HG02763 (cell line): Measurements from ENCODE around the gene SLC35A3.
A peak's percentile ranks its signal among the peaks of the same experiment; 100 is the strongest.
"Not testable (repeated sequence)": the region's sequence is repeated elsewhere in the genome, so short reads cannot be mapped to it uniquely, and the experiment has no call there.

Experiments used
- ATAC-seq: cut with Tn5 transposase; IDR thresholded peaks from one replicate; pipeline ENCODE4 v1.9.1; 2021; ENCODE audit warnings: mild to moderate bottlenecking, moderate library complexity; ENCODE audit not compliant: unreplicated experiment

SLC35A3 gene

GRCh38 chr1:99969729-99970621, at the start of gene SLC35A3:
SLC35A3 (plus strand) TSS chr1:99969996; CDS start chr1:99993555, 23,559 bp downstream.
- ATAC-seq, result peak; percentile 89

DNA sequence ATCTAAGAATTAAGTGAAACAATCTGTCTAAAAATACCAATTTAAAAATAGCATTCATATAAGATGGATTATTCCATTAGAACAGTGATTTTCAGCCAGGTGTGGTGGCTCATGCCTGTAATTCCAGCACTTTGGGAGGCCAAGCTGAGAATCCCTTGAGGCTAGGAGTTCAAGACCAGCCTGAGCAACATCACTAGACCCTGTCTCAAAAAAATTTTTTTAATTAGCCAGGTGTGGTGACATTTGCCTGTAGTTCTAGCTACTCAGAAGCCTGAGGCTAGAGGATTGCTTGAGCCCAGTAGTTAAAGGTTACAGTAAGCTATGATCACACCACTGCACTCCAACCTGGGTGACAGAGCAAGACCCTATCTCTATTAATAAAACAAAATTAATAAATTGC, 35.0 kb upstream of the SLC35A3 start:
- ATAC-seq, result no peak

GRCh38 chr1:99935534-99935933, 34.3 kb upstream of the SLC35A3 start:
- ATAC-seq, result no peak

- ATAC-seq, result no peak
These were observed 33.7 kb upstream of the SLC35A3 start for GRCh38 chr1:99936071-99936470.

DNA sequence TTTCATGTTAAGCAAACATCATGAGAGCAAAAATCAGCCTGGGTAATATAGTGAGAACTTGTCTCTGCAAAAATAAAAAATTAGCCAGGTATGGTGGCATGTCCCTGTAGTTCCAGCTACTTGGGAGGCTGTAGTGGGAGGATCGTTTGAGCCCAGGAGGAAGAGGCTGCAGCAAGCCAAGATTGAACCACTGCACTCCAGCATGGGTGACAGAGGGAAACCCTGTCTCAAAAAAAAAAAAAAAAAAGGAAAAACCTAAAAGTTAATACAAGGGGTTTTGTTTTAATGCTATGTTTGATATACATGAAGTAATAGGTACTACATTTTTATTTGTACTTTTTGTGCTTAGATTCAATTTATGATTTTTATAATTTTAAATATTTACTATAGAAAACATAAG, 27.1 kb upstream of the SLC35A3 start:
- no peak for ATAC-seq

DNA sequence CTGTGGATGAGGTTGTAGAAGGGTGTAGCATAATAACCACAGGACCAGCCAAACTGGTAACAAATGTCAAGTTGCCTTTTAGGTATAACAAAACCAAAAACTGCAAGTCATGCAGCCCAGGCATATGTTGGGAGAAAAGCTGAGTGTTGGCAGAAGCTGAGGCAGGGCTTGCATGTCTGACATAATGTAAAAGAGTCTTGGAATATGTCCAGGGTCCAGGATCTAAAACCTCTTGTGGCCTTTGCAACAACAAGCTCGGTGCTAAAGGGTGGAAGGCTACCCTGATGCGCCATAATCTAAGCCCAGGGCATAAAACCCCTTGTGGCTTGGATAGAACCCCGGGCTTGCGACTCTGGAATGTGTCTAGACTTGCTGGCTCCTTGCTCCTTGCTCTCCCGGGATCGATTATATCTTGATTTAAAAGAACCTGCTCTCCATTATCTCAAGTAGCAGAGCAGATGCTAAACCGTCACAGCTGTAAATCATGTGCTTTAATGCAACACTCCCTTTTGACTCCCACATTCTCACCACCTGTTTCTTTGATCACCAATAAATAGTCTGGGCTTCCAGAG, 26.5 kb upstream of the SLC35A3 start:
- no peak for ATAC-seq

DNA sequence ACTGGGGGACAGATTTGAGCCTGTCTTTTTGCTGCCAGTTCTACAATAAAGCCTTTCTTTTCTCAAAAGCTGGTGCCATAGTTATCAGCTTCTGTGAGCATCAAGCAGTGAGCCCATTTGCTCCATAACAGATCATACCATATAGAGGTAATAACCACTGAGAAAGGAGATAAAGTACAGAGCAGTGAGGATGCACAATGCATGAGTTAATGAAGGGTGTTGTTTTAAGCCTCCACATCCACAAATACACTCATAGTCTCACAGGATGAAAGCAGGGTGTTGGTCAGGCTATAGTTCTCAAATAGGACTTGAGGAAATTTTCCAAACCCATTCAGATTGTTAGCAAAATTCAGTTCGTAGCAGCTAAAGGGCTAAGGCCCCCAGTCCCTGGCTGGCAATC, 25.6 kb upstream of the SLC35A3 start:
- ATAC-seq, result no peak

GRCh38 chr1:99945174-99945573, 24.6 kb upstream of the SLC35A3 start:
- no peak for ATAC-seq

- ATAC-seq, result no peak
These were observed 19.3 kb upstream of the SLC35A3 start for GRCh38 chr1:99950486-99950885.

DNA sequence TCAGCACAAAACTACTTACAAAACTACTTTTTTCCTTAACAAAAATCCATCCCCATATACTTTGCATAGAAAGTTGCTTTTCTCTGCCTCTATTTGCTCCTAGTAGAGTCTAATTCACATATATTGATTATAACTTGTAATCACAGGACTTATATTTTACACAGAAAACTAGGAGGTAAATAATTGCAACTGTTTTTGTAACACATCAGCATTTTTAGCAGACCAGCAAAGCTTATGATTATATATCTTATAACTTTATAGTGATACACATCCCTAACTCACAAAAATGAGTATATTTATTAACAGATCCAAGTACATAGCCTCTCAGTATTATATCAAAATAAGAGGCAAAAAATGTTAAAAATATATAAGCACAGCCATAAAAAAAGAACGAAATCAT, 17.3 kb upstream of the SLC35A3 start:
- no peak for ATAC-seq

- no peak for ATAC-seq
These were observed 14.4 kb upstream of the SLC35A3 start for GRCh38 chr1:99955375-99955774.

DNA sequence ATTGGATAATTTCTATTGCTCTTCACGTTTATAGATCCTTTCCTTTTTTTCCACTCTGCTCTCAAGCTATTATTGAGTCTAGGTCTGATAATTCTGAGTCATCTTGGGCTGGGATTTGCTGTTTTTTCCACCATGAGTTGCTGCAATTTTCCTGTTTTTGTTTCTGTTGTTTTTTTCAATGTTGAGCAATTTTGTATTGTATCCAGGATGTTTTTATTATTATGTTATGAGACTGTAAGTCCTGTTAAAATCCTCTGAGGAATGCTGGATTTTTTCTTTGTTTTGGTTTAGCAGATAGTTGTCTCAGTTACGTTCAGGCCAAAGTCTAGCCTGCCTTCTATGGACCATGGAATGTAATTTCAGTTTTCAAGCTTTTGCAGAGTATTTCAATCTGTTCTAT, 13.0 kb upstream of the SLC35A3 start:
- no peak for ATAC-seq

DNA sequence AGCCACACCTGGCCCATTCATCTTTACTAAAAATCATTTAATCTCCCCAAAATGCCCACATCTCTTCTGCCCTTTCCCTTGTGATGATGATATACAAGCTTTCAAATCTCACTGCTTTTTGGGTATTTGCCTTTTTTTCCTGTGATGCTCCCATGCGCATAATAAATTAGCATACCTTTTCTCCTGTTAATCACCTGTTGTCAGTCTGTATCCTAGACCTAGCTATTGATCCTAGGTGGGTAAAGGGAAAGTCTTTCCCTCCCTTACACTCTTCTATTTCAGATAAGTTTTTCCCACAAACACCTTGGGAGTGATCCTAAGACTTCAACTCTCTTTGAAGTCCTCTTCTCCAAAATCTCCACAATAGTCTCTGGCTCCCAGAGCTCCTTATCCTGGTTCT, 12.0 kb upstream of the SLC35A3 start:
- no peak for ATAC-seq

DNA sequence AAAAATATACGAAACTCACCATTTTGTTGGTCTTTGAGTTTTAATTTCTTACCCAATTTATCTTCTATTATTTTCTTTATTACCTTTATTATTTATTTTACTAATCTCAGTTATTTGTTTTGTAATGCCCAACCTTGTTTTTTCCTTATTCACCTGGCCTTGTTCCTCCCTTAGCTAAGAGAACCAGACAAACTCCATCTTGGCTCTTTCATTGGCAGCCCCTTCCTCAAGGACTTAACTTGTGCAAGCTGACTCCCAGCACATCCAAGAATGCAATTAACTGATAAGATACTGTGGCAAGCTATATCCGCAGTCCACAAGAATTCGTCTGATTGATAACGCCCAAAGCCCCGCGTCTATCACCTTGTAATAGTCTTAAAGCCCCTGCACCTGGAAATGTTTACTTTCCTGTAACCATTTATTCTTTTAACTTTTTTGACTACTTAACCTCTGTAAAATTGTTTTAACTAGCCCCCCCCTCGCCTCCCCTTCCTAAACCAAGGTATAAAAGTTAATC, 10.5 kb upstream of the SLC35A3 start:
- ATAC-seq, result not testable (repeated sequence)

DNA sequence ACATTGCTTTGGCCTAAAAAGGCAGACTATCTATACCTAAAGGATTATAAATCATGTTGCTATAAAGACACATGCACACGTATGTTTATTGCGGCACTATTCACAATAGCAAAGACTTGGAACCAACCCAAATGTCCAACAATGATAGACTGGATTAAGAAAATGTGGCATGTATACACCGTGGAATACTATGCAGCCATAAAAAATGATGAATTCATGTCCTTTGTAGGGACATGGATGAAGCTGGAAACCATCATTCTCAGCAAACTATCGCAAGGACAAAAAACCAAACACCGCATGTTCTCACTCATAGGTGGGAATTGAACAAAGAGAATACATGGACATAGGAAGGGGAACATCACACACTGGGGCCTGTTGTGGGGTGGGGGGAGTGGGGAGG, 9.5 kb upstream of the SLC35A3 start:
- ATAC-seq, result not testable (repeated sequence)

DNA sequence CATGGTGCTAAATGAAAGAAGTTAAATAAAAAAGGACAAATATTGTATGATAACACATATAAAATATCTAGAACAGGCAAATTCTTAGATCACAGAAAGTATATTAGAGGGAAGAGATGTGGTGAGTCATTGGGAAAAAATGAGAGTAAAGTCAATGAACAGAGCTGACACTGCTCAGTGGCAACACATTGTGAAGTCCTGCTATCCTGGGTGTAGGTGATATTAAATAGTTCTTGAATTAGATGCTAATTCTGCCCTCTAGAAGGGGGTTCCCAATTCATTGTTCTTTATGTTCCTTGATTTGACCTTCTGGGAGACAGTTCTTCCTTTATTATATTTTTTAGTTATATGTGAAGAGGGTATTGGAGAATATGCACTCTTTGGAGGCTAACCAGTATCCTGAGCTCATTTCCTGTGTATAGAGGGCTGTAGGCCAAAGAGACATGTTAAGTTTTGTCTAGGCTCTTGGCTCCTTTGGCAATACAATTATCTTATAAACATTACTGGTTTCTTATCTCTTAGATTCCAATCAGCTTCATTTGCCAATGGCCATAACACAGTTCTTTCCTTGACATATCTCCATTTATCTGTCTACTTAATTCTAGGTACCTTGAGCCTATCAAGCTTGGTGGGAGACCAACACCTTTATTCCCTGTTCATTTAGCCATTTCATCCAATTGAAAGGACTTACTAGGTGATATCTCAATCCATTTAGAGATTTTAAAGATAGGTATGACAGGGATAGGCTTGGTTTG, 6.6 kb upstream of the SLC35A3 start:
- no peak for ATAC-seq

GRCh38 chr1:99964806-99965205, 5.0 kb upstream of the SLC35A3 start:
- ATAC-seq, result no peak

GRCh38 chr1:99965646-99966375, 4.0 kb upstream of the SLC35A3 start:
- ATAC-seq, result no peak

GRCh38 chr1:99968214-99968613, 1.6 kb upstream of the SLC35A3 start:
- no peak for ATAC-seq

- ATAC-seq, result peak; percentile 11
These were observed 502 bp upstream of the SLC35A3 start for GRCh38 chr1:99969260-99969728.
